ENCODE data around the gene SLC25A6. TPM values are rescaled to one million over a fixed set of nuclear protein-coding genes. Genes with fewer than 3 reads are reported as not detected.

Gene SLC25A6
- polyA plus RNA-seq, 1 donor (not counting 4 experiments of a cell fraction or from before 2014, with no cell fraction given) = 179 TPM

GRCh38 chrX:1389181-1389992 is 2.5 kb downstream of the SLC25A6 start:
- FAIRE-seq (no peak), DNase-seq (ENCODE audit: low read depth, low spot score) (no peak)
- no peaks in the 10 kb centered on the region for H3K9me1 ChIP-seq (ENCODE audit: control insufficient read depth, extremely low read depth, insufficient read depth, low read length)
- H3K27me3 ChIP-seq (ENCODE audit: control insufficient read depth, extremely low read depth, insufficient read depth, low read length) = no peaks in the 10 kb centered on the region
- peaks cover 6% of the 10 kb centered on the region for H3K4me1 ChIP-seq (ENCODE audit: control insufficient read depth, extremely low read depth, insufficient read depth, low read length)
- peaks cover 41% of the 10 kb centered on the region for H4K20me1 ChIP-seq (ENCODE audit: control insufficient read depth, extremely low read depth, insufficient read depth, low read length)
- H3K4me3 ChIP-seq (ENCODE audit: control insufficient read depth in 2 of 3, extremely low read depth in 1 of 3, insufficient read depth in 2 of 3, low read depth in 1 of 3, low read length in 3 of 3) = no peak overlapping the region
- no peak for TF ChIP-seq EZH2 (IDR thresholded peaks at IDR 0.05; ENCODE audit: low read length)
- no peak for TF ChIP-seq CTCF (optimal IDR thresholded peaks at IDR 0.05 in 1 of 3, IDR thresholded peaks at IDR 0.05 in 1 of 3, conservative IDR thresholded peaks at IDR 0.05 in 1 of 3; ENCODE audit: extremely low read depth in 1 of 3, insufficient read depth in 2 of 3, low read length in 3 of 3)
- no peak overlapping the region for H3K4me2 ChIP-seq (ENCODE audit: control insufficient read depth, extremely low read depth, insufficient read depth, low read depth, low read length)
- no peaks in the 10 kb centered on the region for H3K9me3 ChIP-seq (ENCODE audit: control insufficient read depth, low read depth, low read length)
- dilution Hi-C loops (cut with MboI; ENCODE audit: extremely low pct_ligation_motif_present, low sequenced_read_pairs) = no loop called here
- H3K79me2 ChIP-seq (ENCODE audit: control insufficient read depth, insufficient read depth, low read length) = peaks cover 55% of the 10 kb centered on the region
- H3K36me3 ChIP-seq (ENCODE audit: control insufficient read depth in 2 of 2, extremely low read depth in 1 of 2, insufficient read depth in 2 of 2, low read length in 2 of 2) = peaks cover 26 to 53% of the 10 kb centered on the region in 2 experiments
- H3K9ac ChIP-seq (ENCODE audit: control insufficient read depth, extremely low read depth, insufficient read depth, low read length) = no peak overlapping the region
- no peak overlapping the region for H3K27ac ChIP-seq (ENCODE audit: control insufficient read depth, insufficient read depth, low read length)
- no peak overlapping the region for H2AFZ ChIP-seq (ENCODE audit: control insufficient read depth, low read length)

DNA sequence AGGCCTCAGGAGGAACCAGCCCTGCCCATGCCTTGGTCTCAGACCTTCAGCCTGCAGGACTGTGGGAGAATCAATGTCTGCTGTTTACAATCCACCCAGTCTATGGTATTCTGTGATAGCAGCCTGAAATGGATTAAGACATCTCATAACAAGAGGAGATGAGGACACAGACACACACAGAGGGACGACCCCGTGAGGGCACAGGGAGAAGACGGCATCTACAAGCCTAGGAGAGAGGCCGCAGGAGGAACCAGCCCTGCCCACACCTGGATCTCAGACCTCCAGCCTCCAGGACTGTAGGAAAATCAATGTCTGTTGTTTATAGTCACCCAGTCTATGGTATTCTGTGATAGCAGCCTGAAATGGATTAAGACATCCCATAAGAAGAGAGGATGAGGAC is 3.3 kb downstream of the SLC25A6 start:
- Histone ChIP-seq H3K4me2 (ENCODE audit: control insufficient read depth, extremely low read depth, insufficient read depth, low read depth, low read length) (no peak overlapping the region), H3K4me3 (ENCODE audit: control insufficient read depth in 2 of 3, extremely low read depth in 1 of 3, insufficient read depth in 2 of 3, low read depth in 1 of 3, low read length in 3 of 3) (no peak overlapping the region), H2AFZ (ENCODE audit: control insufficient read depth, low read length) (no peak overlapping the region), H3K9me3 (ENCODE audit: control insufficient read depth, low read depth, low read length) (no peaks in the 10 kb centered on the region), H3K9me1 (ENCODE audit: control insufficient read depth, extremely low read depth, insufficient read depth, low read length) (no peaks in the 10 kb centered on the region), H3K27ac (ENCODE audit: control insufficient read depth, insufficient read depth, low read length) (no peak overlapping the region), H3K36me3 (ENCODE audit: control insufficient read depth in 2 of 2, extremely low read depth in 1 of 2, insufficient read depth in 2 of 2, low read length in 2 of 2) (peaks cover 26 to 53% of the 10 kb centered on the region in 2 experiments), H3K9ac (ENCODE audit: control insufficient read depth, extremely low read depth, insufficient read depth, low read length) (no peak overlapping the region), H3K79me2 (ENCODE audit: control insufficient read depth, insufficient read depth, low read length) (peaks cover 55% of the 10 kb centered on the region), H3K27me3 (ENCODE audit: control insufficient read depth, extremely low read depth, insufficient read depth, low read length) (no peaks in the 10 kb centered on the region), H4K20me1 (ENCODE audit: control insufficient read depth, extremely low read depth, insufficient read depth, low read length) (peaks cover 41% of the 10 kb centered on the region), H3K4me1 (ENCODE audit: control insufficient read depth, extremely low read depth, insufficient read depth, low read length) (peaks cover 6% of the 10 kb centered on the region)
- dilution Hi-C loops (cut with MboI; ENCODE audit: extremely low pct_ligation_motif_present, low sequenced_read_pairs) = no loop called here
- DNase-seq (ENCODE audit: low read depth, low spot score) (no peak), FAIRE-seq (no peak)
- no peak for TF ChIP-seq EZH2 (IDR thresholded peaks at IDR 0.05; ENCODE audit: low read length)
- no peak for TF ChIP-seq CTCF (optimal IDR thresholded peaks at IDR 0.05 in 1 of 3, IDR thresholded peaks at IDR 0.05 in 1 of 3, conservative IDR thresholded peaks at IDR 0.05 in 1 of 3; ENCODE audit: extremely low read depth in 1 of 3, insufficient read depth in 2 of 3, low read length in 3 of 3)

All from keratinocyte (primary cell).